Measurements from ENCODE around the gene TBC1D10B.

The TBC1D10B gene

DNA sequence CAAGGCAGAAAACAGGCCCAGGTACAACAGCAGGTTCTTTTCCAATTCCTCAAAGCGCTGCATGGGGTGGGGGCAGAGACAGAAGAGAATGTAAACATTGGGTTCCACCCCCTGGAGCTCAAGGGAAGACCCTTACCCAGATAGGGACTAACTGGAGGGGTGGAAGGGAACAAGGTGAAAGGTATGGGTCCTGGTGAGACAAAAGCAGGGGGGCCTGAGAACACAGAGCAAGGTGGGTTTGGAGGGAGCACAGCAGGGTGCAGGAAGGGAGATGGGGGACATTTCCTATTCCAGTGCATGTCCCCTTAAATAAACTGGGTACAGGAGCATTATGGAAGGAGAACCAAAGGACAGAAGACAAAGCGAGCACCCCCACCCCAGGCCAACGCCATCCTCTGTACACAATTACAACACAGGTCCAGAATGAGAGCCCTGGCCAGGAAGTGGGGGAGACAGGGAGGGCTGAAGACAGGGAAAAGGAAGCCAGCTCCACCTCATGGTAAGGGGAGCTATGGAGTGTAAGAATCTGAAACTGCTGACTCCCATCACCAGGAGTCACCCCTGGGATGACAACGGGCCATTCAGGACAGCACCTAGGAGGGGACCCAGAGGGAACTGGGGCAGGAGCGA lies 13.1 kb downstream of the TBC1D10B start:
- H3K4me3 ChIP-seq (ENCODE audit: low read depth, low read length) = no peak overlapping the region
- TF ChIP-seq, protein P1, sequence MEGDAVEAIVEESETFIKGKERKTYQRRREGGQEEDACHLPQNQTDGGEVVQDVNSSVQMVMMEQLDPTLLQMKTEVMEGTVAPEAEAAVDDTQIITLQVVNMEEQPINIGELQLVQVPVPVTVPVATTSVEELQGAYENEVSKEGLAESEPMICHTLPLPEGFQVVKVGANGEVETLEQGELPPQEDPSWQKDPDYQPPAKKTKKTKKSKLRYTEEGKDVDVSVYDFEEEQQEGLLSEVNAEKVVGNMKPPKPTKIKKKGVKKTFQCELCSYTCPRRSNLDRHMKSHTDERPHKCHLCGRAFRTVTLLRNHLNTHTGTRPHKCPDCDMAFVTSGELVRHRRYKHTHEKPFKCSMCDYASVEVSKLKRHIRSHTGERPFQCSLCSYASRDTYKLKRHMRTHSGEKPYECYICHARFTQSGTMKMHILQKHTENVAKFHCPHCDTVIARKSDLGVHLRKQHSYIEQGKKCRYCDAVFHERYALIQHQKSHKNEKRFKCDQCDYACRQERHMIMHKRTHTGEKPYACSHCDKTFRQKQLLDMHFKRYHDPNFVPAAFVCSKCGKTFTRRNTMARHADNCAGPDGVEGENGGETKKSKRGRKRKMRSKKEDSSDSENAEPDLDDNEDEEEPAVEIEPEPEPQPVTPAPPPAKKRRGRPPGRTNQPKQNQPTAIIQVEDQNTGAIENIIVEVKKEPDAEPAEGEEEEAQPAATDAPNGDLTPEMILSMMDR (conservative IDR thresholded peaks at IDR 0.05; ENCODE audit: low read depth, low read length) = no peak
- no peak for DNase-seq (ENCODE audit: low read depth)

DNA sequence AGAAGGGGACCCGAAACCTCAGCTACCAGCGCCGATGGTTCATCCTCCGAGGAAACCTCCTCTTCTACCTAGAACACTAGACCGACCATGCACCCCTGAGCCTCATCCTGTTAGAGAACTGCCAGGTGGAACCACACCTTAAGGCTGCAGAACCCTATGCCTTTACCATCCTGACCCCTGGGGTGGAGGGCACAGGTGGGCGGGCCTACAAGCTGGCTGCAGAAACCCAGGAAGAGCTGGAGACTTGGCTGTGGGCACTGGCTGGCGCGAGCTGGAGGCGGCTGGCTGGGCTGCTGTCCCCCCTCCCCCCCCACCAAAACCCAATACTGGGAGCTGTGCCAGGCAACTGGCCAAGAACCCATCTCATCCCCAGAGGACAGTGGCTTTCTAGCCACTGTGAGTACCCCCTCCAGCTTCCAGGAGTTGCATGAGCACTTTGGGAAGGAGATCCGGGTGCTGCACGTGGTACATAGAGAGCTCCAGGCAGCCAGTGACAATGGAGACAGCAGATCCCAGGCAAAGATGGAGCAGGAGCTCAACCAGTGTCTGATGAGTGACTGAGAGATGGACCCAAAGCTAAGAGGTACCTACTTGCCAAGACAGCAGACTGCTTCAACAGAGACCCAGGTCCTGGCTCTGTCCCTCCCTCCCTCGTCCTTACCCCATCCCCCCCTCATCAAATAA lies 13.8 kb downstream of the TBC1D10B start:
- TF ChIP-seq, protein P1 (conservative IDR thresholded peaks at IDR 0.05; ENCODE audit: low read depth, low read length) = no peak
- DNase-seq (ENCODE audit: low read depth) = no peak
- no peak overlapping the region for H3K4me3 ChIP-seq (ENCODE audit: low read depth, low read length)

DNA sequence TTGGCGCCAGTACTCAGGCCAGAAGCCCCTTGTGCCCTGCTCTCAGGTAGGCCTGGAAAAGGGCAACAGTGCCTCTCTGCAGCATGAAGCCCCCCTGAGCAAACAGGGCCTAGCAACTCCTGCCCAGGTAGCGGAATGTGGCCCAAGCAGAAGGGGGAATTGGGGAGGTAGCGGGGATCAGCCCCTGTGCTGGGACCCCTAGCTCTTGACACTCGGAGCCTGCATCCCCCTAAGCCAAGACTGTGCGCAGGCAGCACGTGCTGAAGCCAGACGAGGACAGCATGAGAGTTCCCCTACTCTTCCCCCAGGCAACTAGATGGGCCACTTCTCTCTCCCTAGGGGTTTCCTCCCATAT lies 14.4 kb downstream of the TBC1D10B start:
- peak overlapping the region; percentile 98 for H3K4me3 ChIP-seq (ENCODE audit: low read depth, low read length)
- TF ChIP-seq, protein P1 (conservative IDR thresholded peaks at IDR 0.05; ENCODE audit: low read depth, low read length) = no peak
- no peak for DNase-seq (ENCODE audit: low read depth)

DNA sequence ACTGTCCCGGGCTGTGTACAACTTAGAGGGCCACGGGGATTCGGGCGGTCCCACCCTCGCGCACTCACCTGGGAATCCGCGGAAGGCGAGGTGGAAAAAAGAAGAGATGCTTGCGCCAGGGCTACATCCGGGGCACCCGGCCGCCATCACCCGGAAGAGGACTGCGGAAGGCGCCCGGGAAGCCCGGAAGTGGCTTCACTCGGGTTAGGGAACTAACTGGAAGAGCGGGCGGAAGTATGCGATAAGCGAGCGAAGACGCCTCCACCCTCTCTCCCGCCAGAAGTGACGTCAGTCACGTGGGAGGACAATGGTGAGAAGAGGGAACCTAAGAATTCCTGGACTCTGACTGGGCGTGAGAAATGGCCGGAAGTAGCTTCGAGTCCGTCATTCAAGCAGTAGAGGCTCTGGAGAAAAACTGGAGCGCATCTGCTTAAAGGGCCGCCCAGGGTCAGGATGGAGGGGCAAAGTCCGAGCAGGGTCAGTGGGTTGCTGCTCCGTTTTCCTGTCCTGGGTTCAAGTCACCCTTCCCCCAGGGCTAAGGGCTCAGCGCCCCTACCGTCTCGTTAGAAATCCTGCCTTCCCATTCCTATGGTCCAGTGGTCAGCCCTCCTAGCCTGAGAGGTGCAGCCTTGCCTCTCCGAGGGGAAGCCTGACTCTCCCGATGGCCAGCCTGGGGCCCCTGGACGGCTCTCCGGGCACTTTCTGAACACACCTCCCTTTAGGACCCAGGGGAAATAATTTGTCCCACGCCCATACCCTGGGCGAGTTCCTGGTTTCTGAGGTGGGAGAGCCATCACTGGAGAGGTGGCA lies 14.9 kb downstream of the TBC1D10B start, which contains the start of gene CD2BP2:
TSS of gene CD2BP2 (minus strand) at position 165 of the 810 bp plus-strand sequence. CDS start 627 bp downstream, outside the sequence.
- TF ChIP-seq, protein P1 (conservative IDR thresholded peaks at IDR 0.05; ENCODE audit: low read depth, low read length) = no peak
- peak within 1 kb of the TSS; percentile 98 for H3K4me3 ChIP-seq (ENCODE audit: low read depth, low read length)
- peak; percentile 100 for DNase-seq (ENCODE audit: low read depth)

DNA sequence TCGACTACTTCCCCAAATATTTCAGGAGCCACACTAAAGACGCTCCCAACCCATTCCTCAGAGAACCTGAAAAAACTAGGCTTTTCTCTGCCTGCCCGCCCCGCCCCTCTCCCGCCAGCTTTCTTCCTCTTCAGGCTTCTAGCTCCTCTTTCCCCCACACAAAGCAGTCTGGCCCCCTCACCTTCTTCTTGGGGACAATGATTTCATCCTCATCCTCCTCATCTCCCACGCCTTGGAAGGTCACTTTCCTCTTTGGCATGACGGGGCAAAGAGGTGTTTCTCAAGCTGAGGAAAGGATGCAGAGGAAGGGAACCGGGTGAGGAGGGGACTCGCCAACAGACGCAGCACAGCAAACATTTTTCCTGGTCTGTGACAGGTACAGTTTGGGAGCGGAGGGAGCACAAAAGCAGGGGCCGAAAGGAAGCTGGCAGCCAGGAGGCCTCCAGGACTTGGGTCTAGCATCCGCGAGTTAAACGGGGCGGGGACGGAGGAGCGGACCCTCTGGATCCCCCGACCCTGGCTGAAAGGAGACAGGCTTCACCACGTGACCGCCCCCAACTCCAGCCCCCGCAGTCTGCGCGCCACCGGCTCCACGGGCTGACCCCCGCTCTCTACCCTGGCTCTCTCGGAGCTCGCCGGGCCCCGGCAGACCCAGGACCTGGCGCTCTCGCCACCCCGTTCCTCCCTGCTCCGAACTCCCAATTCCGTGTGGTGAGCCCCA lies 15.7 kb downstream of the TBC1D10B start:
- TF ChIP-seq, protein P1 (conservative IDR thresholded peaks at IDR 0.05; ENCODE audit: low read depth, low read length) = no peak
- DNase-seq (ENCODE audit: low read depth) = no peak
- H3K4me3 ChIP-seq (ENCODE audit: low read depth, low read length) = peak overlapping the region; percentile 98

DNA sequence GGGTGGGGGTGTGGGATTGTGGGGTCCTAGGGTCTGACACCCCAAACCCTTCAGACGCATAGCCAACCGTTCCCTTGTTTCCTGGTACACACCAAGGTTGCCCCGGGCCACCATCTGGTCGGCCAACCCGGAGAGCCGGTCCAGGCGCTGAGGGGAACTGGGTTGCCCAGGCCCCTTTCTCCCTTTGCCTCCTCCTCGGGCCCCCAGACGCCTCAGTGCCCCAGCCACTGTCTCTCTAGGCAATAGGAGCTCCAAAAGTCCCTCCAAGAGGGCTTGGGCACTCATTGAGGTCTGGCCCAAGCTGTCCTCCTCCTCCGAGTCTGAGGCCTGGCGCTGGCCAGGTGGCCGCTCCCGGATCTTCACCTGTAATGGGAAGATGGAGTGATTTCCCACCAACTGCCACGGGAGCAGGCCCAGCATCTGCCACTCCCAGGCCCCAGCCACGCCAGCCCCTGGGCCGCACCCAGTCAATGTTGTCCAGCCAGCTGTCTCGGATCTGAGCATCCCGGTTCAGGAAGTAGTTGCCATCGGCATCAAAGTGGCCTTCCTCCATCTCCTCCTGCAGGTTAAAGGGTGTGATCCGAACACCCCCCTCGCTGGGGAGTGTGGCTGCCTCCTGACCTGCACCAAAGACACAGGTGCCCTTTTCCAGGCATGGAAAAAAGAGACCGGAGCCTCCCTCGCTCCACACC lies 16.7 kb downstream of the TBC1D10B start:
- TF ChIP-seq, protein P1 (conservative IDR thresholded peaks at IDR 0.05; ENCODE audit: low read depth, low read length) = no peak
- no peak for DNase-seq (ENCODE audit: low read depth)
- H3K4me3 ChIP-seq (ENCODE audit: low read depth, low read length) = no peak overlapping the region
